GM23338 (cell line): Measurements from ENCODE around the gene ALOX15B.
"Not testable (repeated sequence)": the region's sequence is repeated elsewhere in the genome, so short reads cannot be mapped to it uniquely, and the experiment has no call there.

ENCODE experiments used
- CREB1 ChIP-seq: fragments of 250-450 bp; sonication (Bioruptor Pico); IDR thresholded peaks from 2 replicates; pipeline ENCODE4 v1.5.0; 2020; ENCODE audit warnings: low read depth, mild to moderate bottlenecking, moderate library complexity
- CTCF ChIP-seq, 2 experiments: fragments of 200-600 bp in 1 of 2; sonication (generic) in 1 of 2; conservative IDR thresholded peaks; 2 replicates each; pipeline versions ENCODE4 v1.5.1 to v1.6.1; 2016 to 2017; ENCODE audit warnings: antibody characterized with exemption in 2 of 2, low read depth in 2 of 2, mild to moderate bottlenecking in 2 of 2, moderate library complexity in 1 of 2
- EZH2 ChIP-seq: fragments of 200-600 bp; sonication (generic); IDR thresholded peaks from one replicate; pipeline ENCODE4 v1.8.0; 2017; ENCODE audit warnings: antibody characterized with exemption, mild to moderate bottlenecking, low read depth; ENCODE audit not compliant: unreplicated experiment
- EZH2phosphoT487 ChIP-seq: fragments of 200-600 bp; sonication (generic); IDR thresholded peaks from one replicate; pipeline ENCODE4 v1.8.1; 2018; ENCODE audit warnings: antibody characterized with exemption; ENCODE audit not compliant: unreplicated experiment
- POLR2AphosphoS5 ChIP-seq: IDR thresholded peaks from 2 replicates; pipeline ENCODE4 v1.6.1; 2016; ENCODE audit warnings: antibody characterized with exemption, low read depth
- REST ChIP-seq: IDR thresholded peaks from one replicate; pipeline ENCODE4 v1.6.1; 2018; ENCODE audit warnings: antibody characterized with exemption; ENCODE audit not compliant: unreplicated experiment
- STAT1 ChIP-seq: IDR thresholded peaks from one replicate; pipeline ENCODE4 v1.6.1; 2016; ENCODE audit warnings: antibody characterized with exemption; ENCODE audit not compliant: unreplicated experiment

DNA sequence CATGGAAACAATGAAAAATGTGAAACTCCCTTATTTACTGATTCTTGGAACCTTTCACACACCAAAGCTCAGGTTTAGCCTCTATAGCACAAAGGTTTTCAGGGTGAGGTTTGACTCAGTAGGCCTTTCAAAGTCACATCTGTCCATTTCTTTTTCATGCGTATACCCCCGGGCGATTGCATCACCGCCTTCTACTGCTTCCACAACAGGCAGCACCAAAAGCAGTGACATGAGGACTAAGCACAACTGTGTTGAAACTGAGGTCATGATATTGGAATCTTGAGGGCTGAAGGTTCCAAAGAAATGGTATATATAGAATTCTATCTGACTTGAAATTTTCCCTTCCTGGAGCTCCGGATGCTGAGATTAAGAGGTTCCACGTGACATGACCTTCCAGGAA lies 14.7 kb upstream of the ALOX15B start:
- not testable (repeated sequence) for TF ChIP-seq STAT1; CTCF (conservative IDR thresholded peaks at IDR 0.05; ENCODE audit: low read depth in 2 of 2); CREB1 (CRISPR knock-in tag); POLR2AphosphoS5; EZH2; EZH2phosphoT487; REST
